Endodermal cell (in vitro differentiated cells): Measurements from ENCODE around the gene NABP2. TPM values are rescaled to one million over a fixed set of nuclear protein-coding genes. Genes with fewer than 3 reads are reported as not detected.
"Not testable (repeated sequence)": the region's sequence is repeated elsewhere in the genome, so short reads cannot be mapped to it uniquely, and the experiment has no call there.

Experiments
- DNase-seq: peaks from one replicate; pipeline ENCODE4 v3.0.0-alpha.2; 2017
- H3K27ac ChIP-seq: 2 replicates; pipeline ENCODE4 v1.5.1; 2013; ENCODE audit warnings: mild to moderate bottlenecking, low read depth, low read length, moderate library complexity
- H3K27me3 ChIP-seq: 2 replicates; pipeline ENCODE4 v1.6.1; 2013; ENCODE audit warnings: mild to moderate bottlenecking, low read length, moderate library complexity; ENCODE audit not compliant: insufficient read depth, control insufficient read depth, poor library complexity, severe bottlenecking
- H3K36me3 ChIP-seq: 2 replicates; pipeline ENCODE4 v1.7.0; 2013; ENCODE audit warnings: mild to moderate bottlenecking, low read length, moderate library complexity; ENCODE audit not compliant: control insufficient read depth, insufficient read depth
- H3K4me1 ChIP-seq: one replicate; pipeline ENCODE4 v1.7.0; 2013; ENCODE audit warnings: low read length; ENCODE audit not compliant: control insufficient read depth, insufficient read depth
- H3K4me3 ChIP-seq: 2 replicates; pipeline ENCODE4 v1.5.1; 2013; ENCODE audit warnings: mild to moderate bottlenecking, low read length, moderate library complexity
- H3K9ac ChIP-seq: 2 replicates; pipeline ENCODE4 v1.6.1; 2013; ENCODE audit warnings: mild to moderate bottlenecking, low read length, moderate library complexity; ENCODE audit not compliant: poor library complexity, severe bottlenecking; ENCODE audit errors: extremely low read depth
- H3K9me3 ChIP-seq: 2 replicates; pipeline ENCODE4 v1.6.1; 2013; ENCODE audit warnings: mild to moderate bottlenecking, low read length, moderate library complexity; ENCODE audit not compliant: control insufficient read depth
- H3K27ac Mint-ChIP-seq: 2 replicates; pipeline ENCODE4 v1.8.0; 2020; ENCODE audit warnings: mixed read lengths
- H3K27me3 Mint-ChIP-seq: 2 replicates; pipeline ENCODE4 v1.8.0; 2021; ENCODE audit warnings: mild to moderate bottlenecking, mixed read lengths; ENCODE audit not compliant: insufficient read depth
- H3K36me3 Mint-ChIP-seq: 2 replicates; pipeline ENCODE4 v1.8.0; 2020; ENCODE audit warnings: low read depth, mixed read lengths
- H3K4me1 Mint-ChIP-seq: 2 replicates; pipeline ENCODE4 v1.8.0; 2020; ENCODE audit warnings: mixed read lengths
- H3K4me3 Mint-ChIP-seq: 2 replicates; pipeline ENCODE4 v1.8.0; 2020; ENCODE audit warnings: mild to moderate bottlenecking, moderate library complexity, mixed read lengths
- H3K9me3 Mint-ChIP-seq: 2 replicates; pipeline ENCODE4 v1.8.0; 2020; ENCODE audit warnings: mild to moderate bottlenecking, mixed read lengths
- WGBS, 2 experiments: methylation state at CpG; one replicate each; pipeline versions ENCODE4 v1.1.5 to v1.1.7; 2013; ENCODE audit warnings: missing lambda C conversion rate in 2 of 2, mixed read lengths in 1 of 2; ENCODE audit not compliant: insufficient coverage in 1 of 2, insufficient read length in 1 of 2; 5-methylcytosine and 5-hydroxymethylcytosine counted together
- total RNA-seq, 2 donors: library from RNA; stranded (reverse); fragmentation: NEBNext Ultra II Directional in 1 of 2; extraction: Animal tissue kit (Norgen Biotek cat#: 25700) in 1 of 2; gene quantifications; 2 replicates in 1 of 2; 3 replicates in 1 of 2; pipeline ENCODE4 v1.2.1, GENCODE V29; 2021
- TF ChIP-seq, protein P1 (sequence below): fragments of 200-600 bp; sonication (generic); conservative IDR thresholded peaks from 2 replicates; pipeline ENCODE4 v1.5.0; 2021; ENCODE audit warnings: antibody characterized with exemption, mild to moderate bottlenecking

Gene NABP2
- total RNA-seq, 2 donors from 2014 or later = 27.0 to 35.1 TPM

DNA sequence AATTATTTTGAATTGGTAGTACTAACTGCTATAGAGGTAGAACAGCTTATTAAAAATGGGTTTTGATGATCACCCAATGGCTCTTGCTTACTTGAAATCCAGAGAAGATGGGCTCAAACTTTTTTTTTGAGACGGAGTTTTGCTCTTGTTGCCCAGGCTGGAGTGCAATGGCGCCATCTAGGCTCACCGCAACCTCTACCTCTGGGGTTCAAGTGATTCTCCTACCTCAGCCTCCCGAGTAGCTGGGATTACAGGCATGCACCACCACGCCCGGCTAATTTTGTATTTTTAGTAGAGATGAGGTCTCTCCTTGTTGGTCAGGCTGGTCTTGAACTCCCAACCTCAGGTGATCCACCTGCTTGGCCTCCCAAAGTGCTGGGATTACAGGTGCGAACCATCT lies 38.8 kb downstream of the NABP2 start:
- not testable (repeated sequence) for H3K36me3 ChIP-seq

DNA sequence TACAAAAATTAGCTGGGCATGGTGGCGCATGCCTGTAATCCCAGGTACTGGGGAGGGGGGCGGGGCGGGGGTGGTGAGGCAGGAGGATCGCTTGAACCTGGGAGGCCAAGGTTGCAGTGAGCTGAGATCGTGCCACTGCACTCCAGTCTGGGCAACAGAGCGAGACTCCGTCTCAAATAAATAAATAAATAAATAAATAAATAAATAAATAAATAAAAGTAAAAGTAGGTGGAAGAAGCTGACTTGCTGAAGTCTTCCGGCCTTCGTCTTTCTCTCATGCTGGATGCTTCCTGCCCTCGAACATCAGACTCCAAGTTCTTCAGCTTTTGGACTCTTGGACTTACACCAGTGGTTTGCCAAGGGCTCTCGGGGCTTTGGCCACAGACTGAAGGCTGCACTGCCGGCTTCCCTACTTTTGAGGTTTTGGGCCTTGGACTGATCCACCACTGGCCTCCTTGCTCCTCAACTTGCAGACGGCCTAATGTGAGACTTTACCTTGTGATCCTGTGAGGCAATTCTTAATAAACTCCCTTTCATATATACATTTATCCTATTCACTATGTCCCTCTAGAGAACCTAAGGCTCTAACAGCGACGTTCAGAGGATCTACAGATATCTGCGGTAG lies 42.0 kb downstream of the NABP2 start:
- not testable (repeated sequence) for H3K9me3 Mint-ChIP-seq, H3K4me1 ChIP-seq, H3K9me3 ChIP-seq, H3K27me3 Mint-ChIP-seq, H3K4me1 Mint-ChIP-seq, H3K27me3 ChIP-seq, DNase-seq, H3K27ac ChIP-seq
- Mint-ChIP-seq H3K36me3 (peaks cover 18% of the 10 kb centered on the region), H3K27ac (peak overlapping the region; percentile 89), H3K4me3 (peak overlapping the region; percentile 73)
- peak overlapping the region; percentile 72 for H3K9ac ChIP-seq
- H3K36me3 ChIP-seq = peaks cover 25% of the 10 kb centered on the region
- WGBS, 2 experiments = 57 to 69% methylated on average over 9 to 13 of the region's 16 CpGs
- peak overlapping the region; percentile 87 for H3K4me3 ChIP-seq

More for the DNA sequence above, 38.8 kb downstream of the NABP2 start:
- WGBS, 2 experiments = 88 to 90% methylated on average over 5 to 7 of the region's 7 CpGs
- DNase-seq, H3K4me3 Mint-ChIP-seq, H3K27me3 Mint-ChIP-seq, H3K4me1 ChIP-seq, H3K27me3 ChIP-seq, H3K36me3 Mint-ChIP-seq, H3K9ac ChIP-seq, H3K4me3 ChIP-seq, H3K27ac Mint-ChIP-seq, H3K9me3 Mint-ChIP-seq, H3K9me3 ChIP-seq, H3K27ac ChIP-seq: not testable (repeated sequence)
- TF ChIP-seq, protein P1, sequence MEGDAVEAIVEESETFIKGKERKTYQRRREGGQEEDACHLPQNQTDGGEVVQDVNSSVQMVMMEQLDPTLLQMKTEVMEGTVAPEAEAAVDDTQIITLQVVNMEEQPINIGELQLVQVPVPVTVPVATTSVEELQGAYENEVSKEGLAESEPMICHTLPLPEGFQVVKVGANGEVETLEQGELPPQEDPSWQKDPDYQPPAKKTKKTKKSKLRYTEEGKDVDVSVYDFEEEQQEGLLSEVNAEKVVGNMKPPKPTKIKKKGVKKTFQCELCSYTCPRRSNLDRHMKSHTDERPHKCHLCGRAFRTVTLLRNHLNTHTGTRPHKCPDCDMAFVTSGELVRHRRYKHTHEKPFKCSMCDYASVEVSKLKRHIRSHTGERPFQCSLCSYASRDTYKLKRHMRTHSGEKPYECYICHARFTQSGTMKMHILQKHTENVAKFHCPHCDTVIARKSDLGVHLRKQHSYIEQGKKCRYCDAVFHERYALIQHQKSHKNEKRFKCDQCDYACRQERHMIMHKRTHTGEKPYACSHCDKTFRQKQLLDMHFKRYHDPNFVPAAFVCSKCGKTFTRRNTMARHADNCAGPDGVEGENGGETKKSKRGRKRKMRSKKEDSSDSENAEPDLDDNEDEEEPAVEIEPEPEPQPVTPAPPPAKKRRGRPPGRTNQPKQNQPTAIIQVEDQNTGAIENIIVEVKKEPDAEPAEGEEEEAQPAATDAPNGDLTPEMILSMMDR = peak; percentile 42
- peaks cover 14% of the 10 kb centered on the region for H3K4me1 Mint-ChIP-seq

- peak; percentile 99 for DNase-seq
- H3K9me3 Mint-ChIP-seq = no peaks in the 10 kb centered on the region
- TF ChIP-seq, protein P1 = peak; percentile 80
- H3K36me3 ChIP-seq = peaks cover 31% of the 10 kb centered on the region
- peak within 1 kb of the TSS; percentile 73 for H3K4me3 Mint-ChIP-seq
- no peaks in the 10 kb centered on the region for H3K27me3 Mint-ChIP-seq
- peaks cover 21% of the 10 kb centered on the region for H3K36me3 Mint-ChIP-seq
- H3K27ac Mint-ChIP-seq = peak within 1 kb of the TSS; percentile 89
- peak within 1 kb of the TSS; percentile 87 for H3K4me3 ChIP-seq
- no peaks in the 10 kb centered on the region for H3K9me3 ChIP-seq
- H3K27me3 ChIP-seq = no peaks in the 10 kb centered on the region
- peaks cover 12% of the 10 kb centered on the region for H3K4me1 Mint-ChIP-seq
- H3K9ac ChIP-seq = peak within 1 kb of the TSS; percentile 72
- WGBS, 2 experiments = 1% methylated on average over 34 to 68 of the region's 68 CpGs
- H3K4me1 ChIP-seq = peaks cover 5% of the 10 kb centered on the region
- peak within 1 kb of the TSS; percentile 91 for H3K27ac ChIP-seq
Observed at GRCh38 chr12:56266693-56267442, 42.7 kb downstream of the NABP2 start, which contains the start of gene COQ10A. Gene COQ10A (plus strand): TSS chr12:56266942. CDS start chr12:56267119, 177 bp downstream.
